ENCODE data around the gene CRADD.

CRADD gene

DNA sequence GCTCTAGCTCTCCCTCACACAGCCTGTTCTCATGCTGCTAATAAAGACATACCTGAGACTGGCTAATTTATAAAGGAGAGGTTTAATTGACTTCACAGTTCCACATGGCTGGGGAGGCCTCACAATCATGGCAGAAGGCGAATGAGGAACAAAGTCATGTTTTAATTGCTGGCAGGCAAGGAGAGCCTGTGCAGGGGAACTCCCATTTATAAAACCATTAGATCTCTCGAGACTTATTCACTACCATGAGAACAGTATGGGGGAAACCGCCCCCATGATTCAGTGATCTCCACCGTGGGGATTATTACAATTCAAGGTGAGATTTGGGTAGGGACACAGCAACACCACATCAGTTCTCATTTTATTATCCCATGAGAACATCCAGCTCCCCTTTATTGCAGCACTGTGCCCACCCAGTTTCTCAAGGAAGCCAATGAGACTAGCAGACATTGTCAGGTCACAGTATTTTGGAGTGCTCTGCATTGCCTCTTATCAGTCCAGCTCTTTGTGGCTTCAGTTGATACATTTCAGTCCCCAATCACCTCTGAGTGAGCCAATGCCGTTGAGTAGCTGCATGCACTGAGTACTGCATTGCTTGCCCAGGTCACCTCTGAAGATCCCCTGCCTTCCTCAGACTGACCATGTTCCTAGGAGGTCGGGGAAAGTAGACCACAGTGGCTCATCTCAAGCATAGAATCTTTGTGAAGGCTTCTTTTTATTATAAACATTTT is 131.2 kb downstream of the CRADD start:
- DNase-seq (ENCODE audit: low spot score) = no peak

DNA sequence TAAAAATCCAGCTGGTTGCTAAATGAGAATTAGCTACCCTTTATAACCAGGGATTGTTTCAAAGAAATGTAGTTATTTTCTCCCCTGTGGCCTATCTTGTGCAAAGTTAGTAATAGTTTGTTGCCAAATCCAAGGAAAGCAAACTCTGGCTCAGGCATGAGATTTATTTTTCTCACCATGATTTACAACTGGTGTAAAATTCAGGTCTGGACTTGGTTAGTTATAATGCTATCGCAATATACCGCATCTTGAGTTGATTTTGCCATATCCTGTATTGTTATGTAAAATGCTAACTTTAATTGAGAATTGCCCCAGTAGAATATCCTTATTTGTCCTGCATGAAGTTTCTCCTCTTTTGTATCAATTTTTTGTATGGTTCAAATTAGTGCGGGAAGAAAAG is 135.5 kb downstream of the CRADD start:
- no peak for DNase-seq (ENCODE audit: low spot score)

DNA sequence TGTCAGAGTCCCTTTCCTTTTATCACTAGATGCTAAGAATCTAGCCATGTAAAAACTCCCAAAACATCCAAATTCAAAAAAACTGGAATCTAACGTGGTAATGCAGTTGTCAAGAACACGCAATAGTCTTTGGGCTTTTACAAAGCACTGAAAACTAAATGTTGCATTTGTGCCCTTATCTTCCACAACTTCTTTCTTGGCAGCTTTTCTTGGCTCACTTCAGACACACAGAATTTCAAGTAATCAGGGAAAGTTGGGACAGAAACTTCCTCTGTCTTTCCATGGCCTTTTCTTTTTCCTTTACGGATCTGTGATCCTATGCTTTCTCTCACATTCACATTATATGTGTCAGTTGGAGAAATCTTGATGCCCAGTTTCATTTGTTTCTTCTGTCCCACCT is 136.0 kb downstream of the CRADD start:
- no peak for DNase-seq (ENCODE audit: low spot score)

DNA sequence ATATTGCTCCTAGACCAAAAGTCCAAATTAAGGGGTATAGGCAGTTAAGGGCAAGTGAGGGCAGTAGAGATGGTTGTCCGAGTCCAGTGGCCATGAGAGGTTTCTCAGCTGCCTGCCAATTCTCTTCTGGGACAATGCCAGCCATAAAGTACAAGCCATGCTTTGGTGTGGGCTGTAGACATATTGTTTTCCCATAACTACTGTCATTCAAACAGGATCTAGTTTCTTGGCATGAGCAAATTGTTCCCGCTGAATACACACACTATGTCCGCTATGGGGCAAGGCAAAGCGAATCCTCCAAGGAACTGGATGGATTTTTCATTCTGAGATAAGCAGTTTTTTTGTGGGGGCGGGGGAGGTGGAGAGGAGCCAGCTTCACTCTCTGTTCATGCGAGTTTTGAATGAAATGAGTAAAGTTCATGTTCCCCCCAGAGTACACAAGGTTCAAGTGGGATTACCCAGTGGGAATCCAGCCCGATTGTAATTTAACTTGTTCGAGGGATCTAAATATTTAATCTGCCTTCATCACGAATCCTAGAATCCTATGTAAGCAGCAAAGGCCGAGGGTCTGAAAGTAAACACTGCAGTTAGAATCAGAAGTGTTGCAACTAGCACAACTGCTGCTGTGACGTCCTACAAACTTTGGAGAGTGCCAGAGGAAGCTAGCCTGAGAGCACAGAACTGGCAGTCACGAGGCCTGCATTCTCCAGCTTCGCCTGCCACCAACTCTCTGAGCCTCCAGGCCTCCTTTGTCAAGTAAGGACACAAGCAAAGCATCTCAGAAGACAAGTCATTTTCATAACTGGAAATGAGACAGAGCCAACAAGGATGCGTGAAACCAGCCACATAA is 137.0 kb downstream of the CRADD start:
- DNase-seq (ENCODE audit: low spot score) = no peak

DNA sequence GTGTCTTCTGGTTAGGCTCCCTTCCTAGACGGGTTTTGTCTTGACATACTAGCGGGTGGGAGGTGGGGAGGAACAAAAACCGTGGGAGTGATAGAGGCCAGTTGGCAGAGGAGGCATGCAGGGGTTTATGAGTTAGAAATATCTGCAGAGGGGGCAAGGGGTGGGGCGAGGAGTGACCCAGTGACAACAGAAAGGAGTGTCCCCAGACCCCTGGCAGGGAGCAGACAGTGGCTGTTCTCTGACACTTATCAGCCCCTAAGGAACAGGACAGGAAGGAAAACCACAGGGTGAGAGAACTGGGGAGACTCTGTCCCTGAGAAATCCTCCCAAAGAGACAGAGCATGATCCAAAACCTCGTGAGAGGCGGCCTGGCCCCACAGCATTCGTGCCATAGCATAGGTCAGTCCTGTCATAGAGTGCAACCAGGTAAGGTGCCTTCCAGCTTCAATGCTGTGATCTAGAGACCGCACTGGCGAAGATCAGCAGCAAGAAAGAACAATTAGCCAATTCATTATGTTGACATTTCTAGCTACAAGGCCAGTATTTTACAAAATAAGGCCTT is 141.4 kb downstream of the CRADD start:
- no peak for DNase-seq (ENCODE audit: low spot score)

DNA sequence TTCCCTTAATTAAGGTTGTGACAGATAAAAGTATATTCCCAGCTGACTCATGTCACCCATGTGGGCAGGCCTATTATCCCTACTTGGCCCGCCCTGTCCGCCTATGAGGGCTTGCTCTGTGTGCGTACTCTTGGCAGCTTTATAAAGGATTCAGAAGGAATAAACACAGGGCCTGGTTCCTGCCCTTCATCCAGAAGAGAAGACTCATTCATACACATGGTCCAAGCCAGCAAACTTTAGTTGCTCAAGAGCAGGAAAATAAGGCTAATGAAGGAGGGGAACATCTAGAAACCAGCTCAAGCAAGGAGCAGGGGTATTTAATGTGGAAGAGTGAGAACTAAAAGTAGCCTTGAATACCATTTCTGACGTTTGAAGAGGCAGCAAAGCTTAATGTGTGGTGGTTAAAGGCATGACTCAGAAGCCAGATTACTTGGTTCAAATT is 141.9 kb downstream of the CRADD start:
- no peak for DNase-seq (ENCODE audit: low spot score)

DNA sequence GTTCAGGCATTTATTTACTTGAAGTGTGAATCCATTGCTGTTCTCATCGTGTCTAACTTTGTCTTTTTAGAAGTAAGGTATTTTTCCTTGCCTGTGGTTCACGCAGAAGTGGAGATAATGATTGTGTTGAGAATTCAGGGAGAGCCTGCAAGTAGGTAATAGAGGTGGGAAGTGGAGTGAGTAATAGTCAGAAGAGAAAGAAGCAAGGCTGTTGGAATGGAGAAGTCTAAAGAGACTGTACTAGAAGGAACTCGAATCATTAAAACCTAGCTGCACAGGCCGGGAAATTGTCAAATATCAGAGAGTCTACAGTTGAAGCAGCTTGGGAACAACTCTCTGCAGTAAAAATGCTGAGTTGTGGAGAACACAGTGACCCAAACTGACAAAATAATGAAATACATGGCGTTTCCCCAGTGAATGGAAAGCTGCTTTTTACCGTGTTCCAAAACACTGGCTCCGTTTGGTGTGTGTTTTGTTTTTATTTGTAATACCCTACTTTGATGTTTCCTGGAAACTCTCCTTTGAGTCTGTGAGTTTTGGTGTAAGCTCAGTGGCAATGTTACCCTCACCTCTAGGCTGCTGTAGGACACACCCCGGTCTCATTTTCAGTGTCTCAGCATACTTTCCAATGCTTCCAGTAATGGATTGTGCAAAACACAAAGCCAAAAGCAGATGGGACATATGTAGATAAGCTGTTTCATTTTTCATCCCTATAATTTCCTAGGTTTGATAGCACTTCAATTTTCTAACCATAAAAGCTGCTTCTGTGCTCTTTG is 146.6 kb downstream of the CRADD start:
- no peak for DNase-seq (ENCODE audit: low spot score)

DNA sequence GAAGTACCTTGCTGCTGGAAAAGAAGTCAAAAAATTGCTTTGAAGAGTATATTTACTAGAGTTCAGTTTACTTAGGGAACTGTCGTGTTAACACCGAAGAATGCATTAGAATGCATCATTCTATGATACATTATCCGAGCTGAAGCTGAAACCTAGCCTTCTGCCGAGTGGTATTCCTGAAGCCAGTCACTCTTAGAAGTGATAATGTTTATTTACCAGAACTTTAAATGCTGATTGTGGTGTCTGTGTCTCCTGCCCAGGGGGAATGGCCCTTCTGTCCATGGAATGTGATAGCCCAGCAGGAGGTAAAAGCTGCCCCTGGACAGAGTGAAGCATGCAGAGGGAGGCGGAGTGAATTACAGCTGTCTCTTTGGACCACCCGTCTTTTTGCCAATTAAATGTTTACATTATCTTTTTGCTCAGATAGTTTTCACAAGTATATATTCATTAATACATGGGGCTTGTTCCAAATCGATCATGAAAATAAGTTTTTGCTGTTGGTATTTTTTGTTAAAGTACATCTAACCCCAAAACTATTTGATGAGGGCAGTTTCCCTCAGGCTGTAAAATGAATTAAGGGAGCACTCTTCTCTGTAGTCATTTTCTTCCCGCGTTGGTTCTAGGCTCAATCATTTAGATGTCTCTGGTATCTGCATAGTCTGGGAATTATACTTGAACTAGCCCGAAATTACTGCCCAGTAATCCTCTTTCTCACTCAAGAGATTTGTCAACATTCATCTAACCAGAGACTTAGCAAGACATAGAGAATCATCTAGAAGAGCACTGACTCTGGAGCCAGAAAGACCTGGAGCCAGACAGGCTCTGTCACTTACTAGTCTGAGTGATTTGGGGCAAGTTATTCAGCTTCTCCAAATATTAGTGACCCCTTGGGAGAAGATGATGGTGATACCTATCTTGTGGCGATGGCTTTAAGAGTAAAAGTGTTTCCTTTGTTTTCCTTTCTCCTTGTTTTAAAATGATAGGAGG is 147.6 kb downstream of the CRADD start:
- no peak for DNase-seq (ENCODE audit: low spot score)

DNA sequence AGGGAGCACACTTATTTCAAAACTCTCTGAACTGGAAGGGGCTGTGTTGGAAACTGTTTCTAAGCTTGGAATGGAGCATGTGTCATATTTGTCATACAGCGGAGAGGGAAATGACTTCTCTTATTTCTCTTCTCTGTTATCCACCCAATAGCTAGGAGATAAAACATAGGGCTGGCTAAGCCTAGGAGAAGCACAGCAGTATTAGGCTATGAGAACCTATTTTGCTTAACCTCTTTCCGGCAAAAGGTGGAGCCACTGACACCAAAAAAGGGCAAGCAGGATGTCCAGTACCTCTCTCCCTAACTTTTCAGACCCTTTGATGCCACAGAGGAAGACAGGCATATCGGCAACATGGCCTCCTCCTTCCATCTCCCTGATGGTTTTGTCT is 148.3 kb downstream of the CRADD start:
- DNase-seq (ENCODE audit: low spot score) = no peak

DNA sequence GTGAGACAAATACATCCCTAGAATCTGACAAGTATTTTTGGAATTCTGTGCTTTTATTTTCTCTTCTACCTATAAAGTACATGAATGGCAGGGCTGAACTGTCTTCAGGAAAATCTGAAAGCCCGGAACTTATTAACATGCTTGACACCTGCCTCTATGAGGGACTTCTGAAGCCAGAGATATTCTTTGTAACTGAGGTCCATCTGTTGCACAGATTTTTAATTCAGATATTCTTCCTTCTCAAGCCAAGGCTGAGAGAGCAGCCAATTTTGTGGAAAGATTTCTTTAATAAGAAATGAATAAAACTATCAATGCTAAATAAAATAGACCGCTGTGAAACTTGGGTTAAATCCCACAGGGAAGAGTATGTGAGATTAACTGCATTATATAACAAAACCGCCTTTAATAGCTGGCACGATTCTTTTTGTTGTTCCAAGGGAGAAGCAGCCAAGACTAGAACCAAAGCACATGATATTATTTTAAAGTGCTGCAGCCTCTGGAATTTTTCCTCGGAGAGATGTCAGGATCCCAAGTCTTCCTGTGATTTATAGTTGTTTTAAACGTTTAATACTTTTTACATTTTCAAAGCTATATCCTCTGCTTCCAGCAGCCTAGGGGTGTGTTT is 148.9 kb downstream of the CRADD start:
- DNase-seq (ENCODE audit: low spot score) = no peak

DNA sequence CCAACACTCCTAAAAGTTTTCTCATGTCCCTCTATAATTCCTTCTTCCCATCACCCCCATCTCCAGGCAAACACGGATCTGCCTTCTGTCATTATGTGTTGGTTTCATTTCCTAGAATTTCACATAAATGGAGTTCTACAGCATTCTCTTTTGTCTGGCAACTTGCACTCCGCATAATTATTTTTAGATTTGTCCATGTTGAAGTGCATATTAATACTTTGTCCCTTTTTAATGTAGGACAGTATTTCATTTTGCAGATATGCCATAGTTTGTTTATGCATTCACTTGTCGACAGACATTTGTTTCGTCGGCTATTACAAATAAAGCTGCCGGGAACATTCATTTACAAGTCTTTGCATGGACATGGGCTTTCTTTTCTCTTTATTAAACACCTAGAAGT is 150.0 kb downstream of the CRADD start:
- DNase-seq (ENCODE audit: low spot score) = no peak

DNA sequence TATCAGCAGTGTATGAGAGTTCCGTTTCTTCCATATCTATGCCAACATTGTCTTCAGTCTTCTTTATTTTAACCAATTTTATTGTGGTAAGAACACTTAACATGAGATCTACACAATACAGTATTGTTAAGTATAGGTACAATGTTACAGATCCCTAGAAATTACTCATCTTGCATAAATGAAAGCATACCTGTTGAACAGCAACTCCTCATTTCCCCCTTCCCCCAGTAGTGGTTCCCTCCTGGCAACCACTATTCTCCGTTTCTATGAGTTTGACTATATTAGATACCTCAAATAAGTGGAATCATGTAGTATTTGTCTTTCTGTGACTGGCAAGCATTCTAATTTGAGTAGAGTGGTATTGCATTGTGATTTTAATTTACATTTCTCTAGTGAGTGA is 150.5 kb downstream of the CRADD start:
- DNase-seq (ENCODE audit: low spot score) = no peak

DNA sequence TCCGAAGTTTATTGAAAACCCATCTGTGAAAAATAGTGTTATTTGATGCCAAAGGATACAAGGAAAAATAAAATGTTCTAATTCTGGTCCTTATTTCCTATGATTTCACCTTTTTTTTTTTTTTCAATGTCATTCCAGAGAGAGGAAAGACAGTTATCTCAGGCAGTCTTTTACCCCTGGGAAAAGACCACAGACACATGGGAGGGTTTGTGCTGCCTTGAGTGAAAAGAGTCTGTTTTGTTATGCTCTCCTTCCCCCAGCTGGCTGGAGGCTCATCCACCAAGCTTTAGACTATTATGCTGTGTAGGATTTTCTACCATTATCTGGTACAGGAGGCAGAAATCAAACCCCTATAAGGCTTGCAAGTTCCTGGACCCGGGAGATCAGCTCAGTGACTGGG is 151.8 kb downstream of the CRADD start:
- no peak for DNase-seq (ENCODE audit: low spot score)

DNA sequence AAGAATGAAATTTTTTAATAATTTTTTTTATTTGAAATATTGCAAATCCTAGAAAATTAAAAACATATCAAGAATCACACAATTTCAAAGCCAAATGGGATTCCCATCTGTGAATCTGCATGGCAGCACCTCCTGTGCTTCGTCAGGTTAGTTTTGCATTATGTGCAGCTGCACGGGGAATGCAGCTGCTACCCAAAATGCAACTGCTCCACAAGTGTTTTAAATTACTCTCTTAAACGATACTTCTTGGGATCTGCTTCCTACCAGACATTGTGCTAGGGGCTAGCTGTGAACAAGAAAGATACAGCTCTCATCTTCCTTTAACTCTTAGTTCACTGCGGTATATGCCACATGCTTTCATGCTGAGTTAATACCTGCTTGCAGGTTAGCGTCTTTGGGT is 154.2 kb downstream of the CRADD start:
- DNase-seq (ENCODE audit: low spot score) = no peak

DNA sequence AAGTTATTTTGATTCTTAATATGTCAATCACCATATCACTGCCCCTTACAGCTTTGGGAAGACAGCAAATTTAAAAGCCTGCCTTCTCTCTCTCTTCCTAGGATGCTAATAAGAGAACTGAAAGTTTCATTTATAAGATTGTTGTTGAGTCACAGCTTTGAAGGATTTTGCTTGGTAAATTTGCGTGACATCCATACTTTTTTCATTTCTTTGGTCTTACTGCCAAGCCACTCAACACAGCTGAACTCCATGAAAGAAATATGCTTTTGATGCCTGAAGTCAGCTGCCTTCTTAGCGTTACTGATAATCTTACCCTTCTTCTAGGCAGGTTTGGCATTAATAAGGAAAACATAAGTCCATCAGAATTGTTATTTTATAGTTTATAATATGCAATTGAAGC is 155.0 kb downstream of the CRADD start:
- no peak for DNase-seq (ENCODE audit: low spot score)

DNA sequence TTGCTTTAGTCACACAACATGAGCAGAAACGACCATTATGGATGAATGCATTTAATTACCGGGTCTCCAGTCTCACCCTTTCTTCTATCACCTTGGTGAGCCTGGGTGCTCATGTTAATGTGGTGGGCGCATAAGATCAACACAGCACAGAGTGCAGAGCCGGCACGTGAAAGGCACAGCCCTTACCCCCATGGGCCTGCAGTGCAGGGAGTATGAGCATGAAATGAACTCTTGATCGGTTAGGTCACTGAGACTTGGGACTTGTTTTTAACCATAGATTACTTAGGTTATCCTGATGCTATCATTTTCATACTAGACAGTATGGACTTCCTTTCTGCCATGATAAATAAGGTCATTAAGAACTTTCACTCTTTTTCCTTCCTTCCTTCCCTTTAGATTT is 156.8 kb downstream of the CRADD start:
- DNase-seq (ENCODE audit: low spot score) = no peak

DNA sequence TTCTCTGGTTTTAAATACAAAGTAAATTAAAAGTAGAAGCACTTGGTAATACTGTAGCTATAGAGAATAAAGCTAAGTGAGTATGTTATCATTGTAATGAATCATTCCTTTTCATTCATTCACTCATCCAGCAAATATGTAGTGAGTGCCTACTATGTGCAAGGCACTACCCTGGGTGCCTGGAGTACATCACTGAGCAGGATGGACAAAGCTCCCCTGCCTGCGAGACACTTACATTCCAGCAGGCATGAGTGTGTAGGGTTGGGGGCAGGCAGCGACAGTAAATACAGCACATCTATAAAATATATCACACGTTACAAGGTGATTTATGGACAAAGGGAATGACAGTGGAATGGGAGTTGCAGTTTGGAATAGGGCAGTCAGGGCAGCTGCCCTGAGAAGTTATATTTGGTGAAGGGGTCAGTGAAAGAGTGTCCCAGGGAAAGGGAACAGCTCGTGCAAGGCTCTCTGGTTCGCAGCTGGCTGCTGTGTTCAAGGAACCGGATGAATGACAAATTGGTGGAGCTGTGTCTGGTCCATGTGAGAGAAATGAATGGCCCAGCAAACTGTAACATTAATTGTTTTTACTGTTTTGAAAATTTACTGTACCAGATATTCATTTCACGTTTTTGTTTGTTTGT is 159.6 kb downstream of the CRADD start:
- no peak for DNase-seq (ENCODE audit: low spot score)

DNA sequence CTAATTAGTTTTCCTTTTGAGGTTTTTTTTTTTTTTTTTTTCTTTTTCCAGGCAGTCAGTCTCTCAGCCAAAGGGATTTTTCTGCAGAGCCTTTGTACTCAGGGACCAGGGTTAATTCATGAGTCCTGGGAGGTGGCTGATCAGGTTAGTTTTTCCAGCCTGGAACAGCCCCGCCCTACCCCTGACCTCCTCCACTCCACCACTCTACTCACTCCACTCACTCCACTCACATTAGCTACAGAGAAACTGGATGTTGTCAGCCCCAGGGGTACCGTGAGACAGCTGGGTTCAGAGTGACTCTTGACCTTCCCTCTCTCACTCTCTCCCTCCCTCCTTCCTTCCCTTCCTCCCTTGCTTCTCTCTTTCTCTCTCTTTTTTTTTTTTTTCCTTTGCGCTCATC is 161.0 kb downstream of the CRADD start:
- no peak for DNase-seq (ENCODE audit: low spot score)

DNA sequence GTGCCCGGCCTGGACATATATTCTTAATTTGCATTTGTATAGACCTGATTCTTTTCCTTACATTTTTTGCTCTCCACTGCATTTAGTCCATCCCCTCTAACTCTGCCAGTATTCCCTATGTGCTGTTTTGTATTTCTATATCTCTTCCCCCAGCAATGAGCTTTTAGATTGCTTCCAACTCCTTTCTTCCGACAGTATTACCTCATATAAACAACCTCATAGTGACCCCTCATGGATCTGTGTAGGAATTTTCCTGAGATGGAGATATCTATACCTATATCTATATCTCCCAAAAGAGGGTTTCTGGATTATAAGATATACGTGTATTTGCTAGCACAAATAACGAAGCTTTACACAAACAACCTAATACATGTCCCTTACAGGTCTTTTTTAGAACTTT is 161.9 kb downstream of the CRADD start:
- DNase-seq (ENCODE audit: low spot score) = no peak

DNA sequence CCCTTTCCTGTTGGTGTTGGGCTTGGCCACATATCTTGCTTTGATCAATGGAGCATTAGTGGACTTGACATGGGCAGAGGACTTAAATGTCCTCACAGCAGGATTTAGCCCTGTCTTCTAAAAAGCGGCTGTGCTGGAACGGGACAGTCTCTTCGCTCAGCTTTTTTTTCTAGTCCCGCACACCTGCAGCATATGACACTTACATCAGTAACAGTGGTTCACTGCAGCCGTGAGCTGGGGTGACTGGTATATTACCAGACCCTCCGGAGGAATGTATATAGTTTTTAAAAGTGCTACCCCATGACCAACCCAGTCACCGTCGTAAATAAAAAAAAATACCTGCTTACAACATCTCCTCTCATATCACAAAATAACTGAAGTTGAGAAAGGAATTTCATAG is 164.5 kb downstream of the CRADD start:
- no peak for DNase-seq (ENCODE audit: low spot score)
